HG02610 (cell line): ENCODE data around the gene PRICKLE4.
"Not testable (repeated sequence)": the region's sequence is repeated elsewhere in the genome, so short reads cannot be mapped to it uniquely, and the experiment has no call there.

Experiments used
- ATAC-seq: cut with Tn5 transposase; IDR thresholded peaks from one replicate; pipeline ENCODE4 v1.9.1; 2021; ENCODE audit warnings: mild to moderate bottlenecking, moderate library complexity; ENCODE audit not compliant: unreplicated experiment

The PRICKLE4 gene

DNA sequence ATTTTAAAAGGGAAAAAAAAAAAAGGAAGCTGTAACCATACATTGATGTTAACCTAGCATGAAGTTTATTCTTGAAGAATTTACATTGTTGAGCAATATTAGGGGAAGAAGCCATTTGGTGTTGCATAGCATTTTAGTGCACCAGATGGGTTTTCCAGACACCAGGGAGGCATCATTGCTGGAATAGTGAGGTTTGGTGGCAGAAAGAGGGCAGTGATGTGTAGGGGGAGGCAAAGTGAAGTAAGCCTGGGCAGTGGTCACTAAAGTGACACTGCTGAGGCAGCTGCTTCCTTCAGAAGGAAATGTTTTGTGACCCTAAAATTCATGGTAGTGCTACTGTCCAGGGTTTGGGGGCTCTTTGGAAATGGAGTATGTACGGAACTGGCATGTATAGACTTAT is 9.5 kb downstream of the PRICKLE4 start:
- no peak for ATAC-seq

DNA sequence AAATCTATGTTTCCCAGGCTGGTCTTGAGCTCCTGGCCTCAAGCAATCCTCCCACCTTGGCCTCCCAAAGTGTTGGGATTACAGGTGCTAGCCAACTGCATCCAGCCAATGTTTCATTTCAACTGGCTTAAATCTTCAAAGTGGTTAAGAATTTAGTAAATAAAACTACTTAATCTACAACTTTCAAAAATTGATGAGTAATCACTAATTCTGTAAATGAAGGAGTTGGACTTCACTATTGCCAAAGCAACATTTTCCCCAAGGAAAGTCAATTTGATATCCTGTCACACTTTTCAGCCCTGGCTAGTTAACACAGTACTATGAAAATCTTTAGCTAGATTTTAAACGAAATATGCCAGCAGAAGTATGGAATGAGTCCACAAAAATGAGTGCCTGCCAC is 10.7 kb downstream of the PRICKLE4 start:
- no peak for ATAC-seq

DNA sequence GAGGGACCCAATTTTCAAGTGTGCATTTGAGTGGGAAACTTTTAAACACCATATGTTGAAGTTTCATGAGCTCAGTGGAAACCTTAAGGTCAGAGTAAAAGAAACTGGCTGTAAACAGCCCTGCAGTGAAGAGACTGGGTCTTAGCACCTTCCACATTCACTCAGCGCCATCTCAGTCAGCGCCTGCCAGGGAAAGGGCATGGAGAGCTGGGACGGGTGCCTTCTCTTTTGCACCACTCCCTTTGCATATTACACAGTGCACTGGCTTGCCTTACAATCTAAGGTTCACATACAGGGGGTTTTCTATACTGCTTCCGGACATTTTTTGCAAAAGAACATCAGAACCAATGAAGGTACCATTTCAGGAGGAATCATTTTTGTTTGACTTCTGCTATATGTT is 11.4 kb downstream of the PRICKLE4 start:
- no peak for ATAC-seq

DNA sequence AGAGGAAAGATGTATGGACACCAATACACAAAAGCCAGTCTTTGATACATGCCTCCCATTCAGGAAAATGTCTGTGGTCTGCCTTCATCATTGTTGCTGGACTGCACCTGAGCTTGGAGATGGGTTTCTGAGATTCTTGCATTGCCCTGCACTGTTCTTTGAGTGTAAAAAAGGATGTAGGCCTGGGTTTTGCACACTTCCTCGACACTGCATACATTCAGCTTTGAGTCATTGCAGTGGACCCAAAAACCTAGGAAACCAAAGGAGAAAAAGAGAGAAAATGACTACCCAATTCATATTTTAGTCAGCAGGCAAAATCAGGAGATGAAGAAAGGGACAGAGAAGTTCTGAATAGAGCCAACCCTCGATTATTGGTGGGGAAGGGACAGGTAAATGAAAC is 15.9 kb downstream of the PRICKLE4 start:
- ATAC-seq = no peak

DNA sequence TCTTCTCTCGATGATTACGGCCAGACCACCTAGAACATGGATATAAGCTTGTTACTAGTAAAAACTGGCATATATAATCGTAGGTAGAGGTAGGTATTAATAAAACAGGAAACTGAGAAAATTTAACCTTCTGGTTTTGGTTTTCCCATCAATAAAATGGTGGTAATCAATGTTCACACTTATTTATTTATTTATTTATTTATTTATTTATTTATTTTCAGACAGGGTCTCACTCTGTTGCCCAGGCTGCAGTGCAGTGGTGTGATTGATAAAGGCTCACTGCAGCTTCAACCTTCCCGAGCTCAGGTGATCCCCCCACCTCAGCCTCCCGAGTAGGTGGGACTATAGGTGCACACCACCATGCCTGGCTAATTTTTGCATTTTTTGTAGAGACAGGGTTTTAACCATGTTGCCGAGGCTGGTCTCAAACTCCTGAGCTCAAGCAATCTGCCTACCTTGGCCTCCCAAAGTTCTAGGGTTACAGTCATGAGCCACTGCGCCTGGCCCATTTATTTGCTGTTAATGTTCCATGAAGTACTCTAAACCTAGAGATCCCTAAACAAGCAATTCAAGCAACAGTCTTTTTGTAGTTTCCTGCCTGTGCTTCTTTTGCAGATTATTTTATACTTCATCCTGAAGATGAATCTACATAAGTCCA is 18.4 kb downstream of the PRICKLE4 start:
- ATAC-seq = no peak

DNA sequence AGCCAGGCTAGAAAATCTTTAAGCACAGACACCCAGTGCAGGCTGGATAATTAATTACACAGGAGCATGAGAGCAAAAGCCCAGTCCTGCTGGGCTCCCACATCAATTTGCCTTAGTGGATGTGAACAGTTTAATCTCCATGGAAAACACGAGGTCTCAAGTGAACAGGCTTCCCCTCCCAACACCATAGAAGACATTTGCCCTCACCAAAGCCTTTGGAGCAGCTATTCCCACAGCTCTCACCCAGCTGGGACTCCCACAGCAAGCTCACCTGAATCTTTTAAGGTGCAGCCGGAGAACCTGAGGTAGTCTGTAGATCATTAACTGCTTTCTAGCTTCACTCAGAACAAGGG is 19.0 kb downstream of the PRICKLE4 start:
- ATAC-seq = no peak

DNA sequence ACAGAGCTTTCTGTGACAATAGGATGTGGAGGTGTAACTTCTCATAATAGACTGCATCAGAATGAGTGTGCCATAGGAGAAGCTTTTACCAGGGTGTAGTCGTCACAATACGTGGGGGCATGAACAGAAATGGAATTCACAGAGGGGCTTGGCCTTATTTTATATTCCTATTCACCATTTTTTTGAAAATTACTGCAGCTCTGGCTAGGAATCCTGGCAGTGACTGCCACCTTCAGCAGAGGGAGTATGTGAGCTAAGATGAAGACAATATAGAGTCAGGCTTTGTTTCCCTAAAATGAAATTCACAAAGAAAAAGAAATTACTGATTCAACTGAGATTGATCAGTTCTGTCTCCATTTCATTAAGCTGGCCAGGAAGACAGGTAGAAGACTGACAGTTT is 20.8 kb downstream of the PRICKLE4 start:
- no peak for ATAC-seq

DNA sequence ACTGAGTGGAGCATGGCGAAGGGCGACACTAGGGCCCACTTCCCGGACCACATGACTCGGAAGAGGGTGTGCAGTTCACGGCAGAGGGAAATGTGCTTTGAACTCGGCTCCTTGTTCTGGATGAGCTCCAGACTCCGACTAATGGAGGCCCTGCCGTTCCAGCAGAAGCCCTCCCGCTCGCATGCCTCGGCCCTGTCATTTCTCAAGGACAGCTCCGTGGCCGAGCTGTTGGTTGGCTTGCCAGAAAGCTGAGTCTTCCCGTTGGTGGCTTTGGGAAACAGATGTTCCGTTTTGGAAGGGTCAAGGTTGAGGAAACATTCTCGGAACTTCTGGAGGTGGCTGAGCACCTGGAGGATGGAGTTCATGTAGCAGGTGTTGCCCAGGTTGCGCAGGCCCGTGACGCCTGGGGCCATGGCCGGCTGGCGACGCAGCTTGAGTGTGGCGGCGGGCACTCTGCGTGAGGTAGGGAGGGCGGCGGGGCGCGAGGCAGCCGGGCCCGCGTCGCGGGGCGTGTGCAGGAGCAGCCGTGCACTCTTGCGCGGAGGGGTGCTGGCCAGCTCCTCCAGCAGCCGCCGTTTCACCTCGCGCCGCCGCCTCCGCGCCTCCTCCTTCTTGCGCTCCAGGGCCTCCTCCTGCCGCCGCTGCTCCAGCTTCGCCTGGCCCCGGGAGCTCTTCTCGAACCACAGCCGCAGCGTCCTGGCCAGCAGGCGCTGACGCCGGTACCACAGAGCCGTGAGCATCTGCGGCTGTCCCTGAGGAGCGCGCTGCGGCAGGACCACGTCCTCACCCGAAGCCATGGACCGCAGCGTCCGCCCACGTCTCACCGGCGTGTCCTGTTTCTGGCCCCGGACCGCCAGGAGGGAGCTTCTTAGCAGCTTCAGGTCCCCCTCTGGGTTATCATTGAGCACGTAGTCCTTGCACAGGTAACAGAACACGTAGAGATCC is 25.5 kb downstream of the PRICKLE4 start:
- ATAC-seq = no peak

DNA sequence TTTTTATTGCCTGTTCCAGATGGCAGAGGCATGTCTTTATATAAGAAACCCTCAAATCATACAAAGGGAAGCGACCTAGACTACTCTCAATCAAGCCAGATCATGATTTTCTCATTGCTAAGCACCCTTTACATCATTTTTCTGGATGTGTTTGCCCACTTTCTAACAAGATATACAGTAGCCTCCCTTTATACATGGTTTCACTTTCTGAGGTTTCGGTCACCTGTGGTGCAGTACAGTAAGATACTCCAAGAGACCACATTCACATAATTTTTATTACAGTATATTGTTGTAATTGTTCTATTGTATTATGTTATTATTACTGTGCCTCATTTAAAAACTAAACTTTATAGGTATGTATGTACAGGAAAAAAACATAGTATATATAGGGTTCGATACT is 30.5 kb downstream of the PRICKLE4 start:
- no peak for ATAC-seq

DNA sequence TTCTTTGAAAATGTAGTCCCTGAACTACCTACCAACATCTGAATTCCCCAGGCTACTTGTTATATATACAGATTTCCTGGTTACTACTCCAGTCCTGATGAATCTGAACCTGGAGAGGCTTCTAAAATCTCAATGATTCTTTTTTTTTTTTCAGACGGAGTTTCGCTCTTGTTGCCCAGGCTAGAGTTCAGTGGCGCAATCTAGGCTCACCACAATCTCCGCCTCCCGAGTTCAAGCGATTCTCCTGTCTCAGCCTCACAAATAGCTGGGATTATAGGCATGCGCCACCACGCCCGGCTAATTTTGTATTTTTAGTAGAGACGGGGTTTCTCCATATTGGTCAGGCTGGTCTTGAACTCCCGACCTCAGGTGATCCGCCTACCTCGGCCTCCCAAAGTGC is 31.4 kb downstream of the PRICKLE4 start:
- not testable (repeated sequence) for ATAC-seq

DNA sequence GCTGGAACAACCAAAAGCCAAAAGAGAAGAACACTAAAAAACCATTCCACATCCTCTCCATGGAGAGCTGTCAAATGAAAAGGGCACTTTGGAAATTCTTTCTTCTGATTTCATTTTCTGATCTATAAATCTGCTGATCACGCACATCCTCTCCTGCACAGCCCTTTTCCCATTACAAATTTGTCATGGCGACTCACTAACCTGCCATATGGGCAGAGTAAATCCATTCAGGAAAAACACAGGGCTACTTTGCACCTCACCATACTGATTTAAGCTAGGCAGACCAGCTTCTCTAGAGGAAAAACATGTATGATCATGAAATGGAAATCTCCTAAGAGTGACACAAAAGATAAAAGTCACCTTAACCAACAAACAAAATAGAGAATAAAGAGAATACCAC is 32.9 kb downstream of the PRICKLE4 start:
- ATAC-seq = no peak

DNA sequence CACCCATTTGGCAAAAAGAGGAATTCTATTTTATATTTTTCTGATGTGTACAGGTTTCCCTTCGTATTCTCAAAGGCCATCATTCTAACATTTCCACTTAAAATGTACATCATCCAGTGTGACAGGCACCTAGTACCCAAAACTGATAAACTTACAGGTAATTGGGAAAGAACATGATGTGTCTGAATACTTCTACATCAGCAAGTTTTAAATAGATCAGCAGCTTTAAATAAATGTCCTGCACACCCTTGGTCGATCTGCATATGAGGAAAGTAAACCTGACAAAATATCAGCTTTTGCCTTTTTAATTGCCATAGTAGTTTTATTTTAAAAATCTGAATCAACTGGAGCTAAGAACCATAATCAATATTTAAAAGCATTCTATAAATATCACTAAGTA is 33.4 kb downstream of the PRICKLE4 start:
- ATAC-seq = no peak

DNA sequence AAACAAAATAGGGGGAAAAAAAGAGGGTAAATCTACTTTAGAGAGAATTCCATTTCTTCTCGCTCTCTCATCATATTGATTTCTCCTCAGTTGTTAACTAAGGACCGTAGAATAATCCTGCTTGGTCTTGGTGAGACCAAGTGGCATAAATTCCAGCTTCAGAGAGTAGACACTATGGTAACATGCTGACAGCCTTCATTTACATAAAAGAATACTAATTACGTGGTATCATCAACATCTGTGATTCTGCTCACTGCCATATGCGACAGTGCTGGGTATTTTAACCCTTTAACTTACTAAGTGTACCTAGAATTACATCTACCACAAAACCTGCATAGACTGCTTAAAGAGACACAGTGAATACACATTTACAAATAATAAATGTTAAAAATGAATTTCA is 34.0 kb downstream of the PRICKLE4 start:
- ATAC-seq = no peak

DNA sequence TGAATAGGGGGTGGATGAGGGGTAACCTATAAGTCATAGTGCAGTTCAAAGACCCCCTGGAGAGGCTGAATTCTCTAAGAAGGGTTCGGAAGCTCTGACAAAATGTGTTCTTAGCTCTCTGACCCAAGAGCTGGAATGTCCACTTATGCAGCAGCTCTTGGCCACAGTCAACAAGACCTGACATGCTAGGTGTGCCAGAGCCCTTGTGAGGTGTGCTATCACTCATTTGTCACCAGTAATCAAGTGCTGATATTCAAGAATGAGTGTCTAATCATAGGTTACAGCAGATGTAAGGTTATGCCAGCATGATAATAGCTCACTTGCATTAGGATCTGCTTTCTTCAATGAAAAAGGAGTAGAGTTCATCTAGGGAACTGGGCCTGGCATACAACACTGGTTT is 35.0 kb downstream of the PRICKLE4 start:
- no peak for ATAC-seq

DNA sequence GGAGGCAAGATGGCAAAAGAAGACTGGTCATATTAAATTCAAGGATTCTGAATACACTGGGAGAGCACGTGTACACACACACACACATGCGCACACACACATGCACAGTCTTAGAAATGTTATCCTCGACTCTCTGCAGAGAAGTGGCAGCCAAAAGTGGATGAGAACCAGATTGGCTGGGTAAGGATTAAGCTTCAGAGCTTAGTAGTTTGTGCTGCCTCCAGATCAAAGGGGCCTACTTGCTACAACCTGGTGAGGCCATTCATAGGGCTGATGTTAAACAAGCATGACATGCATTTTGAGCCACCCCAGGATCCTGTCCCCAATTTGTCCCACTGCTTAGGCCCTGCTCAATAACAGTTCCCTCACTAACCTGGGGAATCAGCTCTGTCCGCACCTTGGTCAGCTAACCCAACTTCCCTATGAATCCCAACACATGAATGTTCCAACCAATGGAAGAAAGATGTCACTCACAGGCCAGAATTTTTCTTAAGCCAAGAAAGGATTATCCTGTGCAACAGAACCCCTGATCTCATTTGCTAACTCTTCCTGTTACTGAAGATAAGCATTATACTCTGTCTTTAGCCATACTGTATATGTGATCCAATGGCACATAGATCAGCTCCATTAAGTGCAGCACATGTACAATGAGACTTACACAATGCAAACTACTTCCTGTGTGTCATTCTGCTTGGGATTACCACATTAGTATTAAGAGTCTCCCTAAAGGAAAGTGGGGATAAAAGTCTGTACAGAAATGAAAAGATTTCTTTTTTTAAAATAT is 37.9 kb downstream of the PRICKLE4 start:
- no peak for ATAC-seq

DNA sequence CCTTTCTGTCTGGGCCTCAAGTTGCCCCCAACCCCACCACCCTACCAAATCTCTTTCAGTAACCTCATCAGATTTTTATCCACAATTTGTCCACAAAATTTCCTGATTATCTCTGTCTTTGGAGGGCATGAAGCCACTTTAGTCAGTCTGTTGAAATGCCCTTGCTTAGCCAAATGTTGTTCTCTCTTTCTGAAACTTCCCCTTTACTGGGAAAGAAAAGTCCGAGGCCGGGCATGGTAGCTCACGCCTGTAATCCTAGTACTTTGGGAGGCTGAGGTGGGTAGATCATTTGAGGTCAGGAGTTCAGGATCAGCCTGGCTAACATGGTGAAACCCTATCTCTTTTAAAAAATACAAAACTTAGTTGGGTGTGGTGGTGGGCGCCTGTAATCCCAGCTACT is 40.7 kb downstream of the PRICKLE4 start:
- no peak for ATAC-seq

DNA sequence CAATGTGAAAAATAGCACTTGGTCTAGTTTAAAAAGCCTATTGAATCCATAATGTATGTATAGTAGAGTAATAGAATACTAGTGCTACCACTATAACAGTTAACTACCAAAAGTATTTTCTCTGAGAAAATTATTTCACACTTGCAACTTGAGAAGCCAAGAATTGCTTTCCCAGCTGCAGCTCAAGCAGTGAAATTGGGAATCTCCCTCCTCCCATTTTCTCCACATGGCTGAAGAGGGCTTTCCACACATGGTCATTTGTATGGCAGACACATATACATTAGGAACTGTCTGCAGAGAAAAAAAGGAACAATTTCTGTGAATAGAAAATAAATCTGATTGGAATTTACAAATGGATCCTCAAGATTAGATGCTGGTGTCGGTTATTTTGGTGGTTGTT is 41.4 kb downstream of the PRICKLE4 start:
- no peak for ATAC-seq

DNA sequence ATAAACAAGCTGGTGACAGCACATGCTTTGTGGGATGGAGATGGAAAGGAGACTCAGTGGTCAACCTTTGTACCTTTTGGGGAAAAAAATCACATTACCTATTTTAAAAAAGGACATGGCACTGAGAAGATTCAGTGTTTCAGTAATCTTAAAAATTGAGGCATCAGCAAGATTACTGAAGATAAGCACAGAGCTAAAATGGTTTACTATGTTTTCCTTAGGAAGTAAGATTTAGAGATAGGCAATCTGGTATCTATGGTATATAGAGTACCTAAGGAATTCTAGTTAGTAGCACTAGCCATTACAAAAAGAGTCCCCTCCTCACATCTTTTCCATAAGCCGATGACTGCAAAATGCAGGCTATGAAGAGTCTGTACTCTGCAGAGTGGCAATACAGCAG is 42.6 kb downstream of the PRICKLE4 start:
- ATAC-seq = no peak

DNA sequence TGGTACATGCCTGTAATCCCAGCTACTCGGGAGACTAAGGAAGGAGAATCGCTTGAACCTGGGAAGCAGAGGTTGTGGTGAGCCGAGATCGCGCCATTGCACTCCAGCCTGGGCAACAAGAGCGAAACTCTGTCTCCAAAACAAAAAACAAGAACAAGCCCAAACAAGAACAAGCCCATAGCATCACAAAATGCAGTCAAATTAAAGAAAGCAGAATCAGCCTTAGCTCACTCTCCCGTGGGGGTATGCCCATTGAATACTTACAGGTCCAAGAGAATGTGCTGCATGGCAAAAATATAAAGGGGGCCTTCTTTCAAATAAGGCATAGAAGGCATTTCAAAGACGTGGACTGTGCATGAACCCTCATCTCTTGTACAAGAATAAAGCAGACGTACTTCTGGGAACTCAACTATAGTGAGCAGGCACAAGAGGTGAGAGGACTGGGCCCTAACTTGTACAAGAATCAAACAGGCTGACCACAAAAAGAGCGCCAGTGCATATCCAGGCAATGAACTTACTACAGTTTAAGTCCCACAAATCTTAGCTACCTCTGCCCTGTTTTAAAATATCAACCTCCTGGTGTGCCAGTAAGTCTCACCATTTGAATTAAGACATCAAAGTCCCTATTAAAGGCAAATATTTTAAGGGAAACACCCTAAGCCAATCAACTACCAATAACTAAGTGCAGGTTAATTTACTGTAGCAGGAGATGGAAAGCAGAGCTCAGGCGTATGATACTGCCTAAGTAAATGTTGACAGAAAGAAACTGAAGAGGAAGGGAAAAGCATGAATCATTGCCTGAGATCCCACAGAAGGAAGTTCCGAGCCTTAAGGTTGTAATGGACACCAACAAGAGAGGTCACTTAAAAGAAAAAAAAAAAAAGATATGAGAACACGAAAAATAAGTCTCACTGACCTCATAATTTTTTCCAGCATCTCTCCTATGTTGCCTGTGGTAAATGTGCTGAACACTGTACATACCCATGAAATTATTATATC is 44.3 kb downstream of the PRICKLE4 start:
- ATAC-seq = no peak

DNA sequence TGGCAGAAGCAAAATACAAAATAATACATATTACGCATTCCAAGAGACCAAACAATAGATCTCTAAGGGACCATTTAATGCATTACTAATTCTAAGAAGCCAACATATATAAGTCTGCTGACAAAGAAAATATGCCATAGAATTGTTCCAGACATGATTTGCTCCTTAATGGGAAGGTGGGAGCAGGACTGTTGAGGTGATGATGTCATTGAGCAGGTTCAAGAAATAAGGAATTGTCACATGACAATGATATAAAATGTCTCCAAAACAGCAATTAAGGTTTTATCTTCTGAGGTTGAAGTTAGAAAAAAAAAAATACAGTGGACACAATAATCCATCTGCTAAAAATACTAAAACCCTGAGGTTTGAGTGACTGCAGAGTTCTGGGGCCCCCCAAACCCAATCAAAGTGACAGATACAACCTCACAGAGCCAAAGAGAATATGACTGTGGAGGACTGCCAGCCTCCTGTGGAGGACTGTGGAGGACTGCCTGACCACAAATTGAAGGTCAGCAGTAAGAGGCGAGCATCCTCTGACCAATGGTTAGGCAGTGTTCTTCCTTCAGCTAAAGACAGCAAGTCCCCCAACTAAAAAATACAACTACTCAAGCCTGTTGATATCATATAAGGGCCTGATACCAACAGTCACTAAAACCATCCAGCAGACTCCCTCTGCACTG is 45.9 kb downstream of the PRICKLE4 start:
- ATAC-seq = no peak
